HG03378 (cell line): ENCODE measurements around the gene CMTM5.
"Not testable (repeated sequence)": the region's sequence is repeated elsewhere in the genome, so short reads cannot be mapped to it uniquely, and the experiment has no call there.

Experiments used
- ATAC-seq: cut with Tn5 transposase; IDR thresholded peaks from one replicate; pipeline ENCODE4 v1.9.1; 2021; ENCODE audit warnings: mild to moderate bottlenecking, moderate library complexity; ENCODE audit not compliant: unreplicated experiment

CMTM5 gene

DNA sequence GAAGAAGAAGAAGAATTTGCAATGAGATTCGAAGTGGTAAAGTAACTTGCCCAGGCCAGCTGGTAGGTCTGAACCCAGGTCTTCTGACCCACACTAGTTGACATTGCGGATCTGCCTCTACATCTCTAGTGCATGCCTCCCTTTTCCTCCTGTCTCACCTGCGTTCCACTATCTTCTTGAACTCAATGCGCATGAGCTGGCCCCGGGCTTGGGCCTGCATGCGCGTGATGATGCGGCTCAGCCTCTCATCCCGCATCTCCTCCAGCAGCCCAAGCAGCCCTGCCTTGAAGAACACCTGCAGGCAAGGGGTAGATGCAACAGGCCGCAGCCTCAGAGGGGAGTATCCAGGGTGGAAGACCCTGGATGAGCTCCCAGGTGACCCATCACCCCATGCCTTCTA lies 19.3 kb downstream of the CMTM5 start:
- no peak for ATAC-seq

- ATAC-seq: no peak
Measured at GRCh38 chr14:23396781-23397407, 20.0 kb downstream of the CMTM5 start.

DNA sequence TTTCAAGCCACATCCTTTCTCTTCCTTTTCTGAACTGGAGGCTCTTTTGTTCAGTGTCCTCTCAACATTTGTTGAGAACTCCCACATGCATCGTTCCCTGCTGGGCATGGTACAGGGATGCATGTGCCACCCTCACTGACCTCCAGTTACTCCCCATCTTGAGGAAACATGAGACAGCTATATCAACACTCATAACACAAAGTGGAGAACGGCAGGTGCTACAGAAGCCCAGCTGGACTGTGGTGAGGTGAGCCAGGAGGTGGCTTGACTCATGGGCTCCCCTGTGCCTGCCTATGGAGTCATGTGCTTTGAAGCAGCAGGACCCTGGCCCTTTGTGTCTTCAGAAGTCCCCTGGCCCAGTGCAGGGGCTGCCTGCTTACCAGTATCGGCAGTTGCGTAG lies 21.5 kb downstream of the CMTM5 start:
- no peak for ATAC-seq

DNA sequence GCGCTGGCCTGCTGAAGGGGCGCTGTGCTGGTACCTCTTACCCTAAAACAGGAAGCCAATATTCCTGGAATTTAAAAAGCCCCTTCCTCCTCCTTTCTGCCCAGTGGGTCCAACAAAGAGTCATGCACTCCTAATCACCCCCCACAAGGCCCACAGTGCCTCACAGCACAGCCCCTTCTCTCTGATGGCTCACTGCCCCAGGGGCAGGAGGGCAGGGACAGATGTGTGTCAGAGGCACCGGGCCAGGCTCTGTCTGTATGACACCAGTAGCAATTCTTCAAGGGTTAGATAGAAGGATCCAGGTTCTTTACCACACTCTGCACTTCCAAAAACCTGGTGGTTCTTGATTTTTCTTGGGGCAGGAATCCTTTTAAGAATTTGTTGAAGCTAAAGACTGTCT lies 22.3 kb downstream of the CMTM5 start:
- ATAC-seq: no peak

GRCh38 chr14:23399591-23399990 lies 22.7 kb downstream of the CMTM5 start:
- ATAC-seq: no peak

- not testable (repeated sequence) for ATAC-seq
Measured at GRCh38 chr14:23400496-23401149, 23.8 kb downstream of the CMTM5 start.

DNA sequence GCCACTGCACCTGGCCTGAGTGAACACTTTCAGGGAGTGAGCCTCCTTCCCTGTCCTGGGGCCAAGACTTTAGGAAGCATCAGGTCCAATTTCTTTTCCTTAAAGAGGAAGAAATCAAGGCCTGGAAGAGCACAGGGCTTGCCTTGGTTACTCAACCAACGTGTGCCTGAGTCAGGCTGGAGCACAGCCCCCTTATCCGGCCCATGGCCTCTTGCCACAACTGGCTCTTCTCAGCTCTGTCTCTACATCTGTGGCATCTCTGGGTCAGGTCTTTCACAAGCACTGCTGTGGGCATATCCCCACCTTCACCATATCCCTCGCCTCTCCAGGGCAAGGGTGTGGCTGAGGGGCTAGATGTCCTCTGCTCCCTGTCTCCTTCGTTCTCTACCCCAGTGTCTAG lies 24.4 kb downstream of the CMTM5 start:
- ATAC-seq: no peak

DNA sequence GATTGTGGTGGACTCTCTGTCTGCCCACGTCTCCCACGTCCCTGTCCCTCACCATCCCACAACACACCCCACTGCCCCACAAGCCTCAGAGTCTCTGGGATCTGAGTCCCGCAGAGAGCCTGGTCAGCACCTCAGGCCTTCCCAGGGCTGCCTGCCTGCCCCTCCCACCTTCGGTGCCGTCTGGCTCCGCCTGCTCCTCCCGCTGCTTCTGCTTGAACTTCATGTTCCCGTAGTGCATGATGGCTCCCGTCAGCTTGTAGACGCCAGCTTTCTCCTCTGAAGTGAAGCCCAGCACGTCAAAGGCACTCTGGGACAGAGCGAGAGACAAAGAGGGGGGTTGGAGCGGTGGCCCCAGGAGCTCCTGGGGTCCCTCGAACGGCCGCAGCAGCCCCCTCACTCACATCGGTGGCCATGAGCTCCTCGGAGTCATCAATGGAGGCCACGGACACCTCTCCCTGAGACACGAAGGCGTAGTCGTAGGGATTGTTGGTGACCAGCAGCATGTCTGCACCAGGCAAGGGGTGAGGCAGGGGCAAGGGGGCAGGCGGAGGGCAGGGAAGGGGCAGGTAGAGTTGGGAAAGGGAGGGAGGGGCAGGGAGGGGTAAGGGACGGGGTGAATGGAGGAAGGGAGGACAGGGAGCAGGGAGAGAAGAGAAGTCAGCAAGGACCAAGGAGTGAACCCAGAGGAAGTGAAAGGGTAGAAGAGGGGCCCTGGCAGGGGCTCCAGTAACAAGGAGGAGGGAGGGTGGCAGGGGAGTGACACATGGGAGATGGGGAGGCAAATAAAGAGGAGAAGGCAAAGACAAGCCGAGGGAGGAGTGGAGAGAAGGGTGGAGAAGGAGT lies 25.7 kb downstream of the CMTM5 start:
- no peak for ATAC-seq

DNA sequence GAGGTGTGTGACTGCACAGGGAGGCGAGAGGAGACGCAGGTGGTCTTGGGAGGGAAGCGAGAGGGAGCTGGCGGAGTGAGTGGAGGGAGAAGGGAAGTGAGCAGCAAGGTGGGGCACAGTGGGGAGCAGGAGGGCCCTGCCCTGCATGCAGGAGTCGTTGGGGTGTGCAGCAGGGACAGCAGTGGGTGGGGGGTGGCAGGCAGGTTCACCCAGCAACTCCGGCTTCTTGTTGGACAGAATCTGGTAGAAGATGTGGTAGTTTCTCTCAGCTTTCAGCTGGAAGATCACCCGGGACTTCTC lies 26.2 kb downstream of the CMTM5 start:
- no peak for ATAC-seq

- no peak for ATAC-seq
Measured at GRCh38 chr14:23403908-23404307, 27.1 kb downstream of the CMTM5 start.

DNA sequence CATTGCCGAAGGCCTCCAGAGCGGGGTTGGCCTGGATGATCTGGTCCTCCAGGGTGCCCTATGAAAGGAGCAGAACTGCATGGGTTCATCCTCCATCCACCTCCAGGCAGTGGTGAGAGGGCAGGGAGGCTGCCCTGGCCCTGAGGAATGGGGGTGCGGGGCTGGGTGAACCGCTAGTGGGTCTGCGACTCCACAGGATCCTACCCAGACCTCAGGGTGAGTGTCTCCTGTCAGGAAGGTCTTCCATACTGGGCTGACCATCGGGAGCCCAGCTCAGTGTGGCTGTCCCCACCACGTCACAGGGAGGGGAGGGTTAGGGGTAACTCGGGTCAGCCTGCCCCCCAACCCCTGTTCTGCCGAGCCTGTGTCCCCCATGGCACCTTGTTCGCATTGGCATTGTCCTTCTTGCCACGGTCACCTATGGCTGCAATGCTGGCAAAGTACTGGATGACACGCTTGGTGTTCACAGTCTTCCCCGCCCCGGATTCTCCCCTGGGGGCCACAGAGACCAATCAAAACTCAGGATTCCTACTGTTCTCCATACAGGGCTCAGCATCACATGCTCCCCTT lies 27.6 kb downstream of the CMTM5 start:
- ATAC-seq: no peak

DNA sequence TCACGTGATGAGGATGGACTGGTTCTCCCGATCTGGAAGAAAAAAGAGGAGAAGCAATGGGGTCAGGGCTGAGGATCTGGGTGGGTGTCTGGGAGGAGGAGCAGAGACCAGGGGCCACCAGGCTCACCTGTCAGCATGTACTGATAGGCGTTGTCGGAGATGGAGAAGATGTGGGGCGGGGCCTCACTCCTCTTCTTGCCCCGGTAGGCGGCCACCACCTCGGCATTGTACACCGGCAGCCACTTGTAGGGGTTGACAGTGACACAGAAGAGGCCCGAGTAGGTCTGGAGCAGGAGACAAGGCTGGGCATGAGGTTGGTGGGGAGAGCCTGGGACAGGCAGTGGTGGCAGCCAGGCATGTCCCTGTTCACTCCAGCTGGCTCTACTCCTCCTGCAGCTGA lies 28.2 kb downstream of the CMTM5 start:
- ATAC-seq: no peak

DNA sequence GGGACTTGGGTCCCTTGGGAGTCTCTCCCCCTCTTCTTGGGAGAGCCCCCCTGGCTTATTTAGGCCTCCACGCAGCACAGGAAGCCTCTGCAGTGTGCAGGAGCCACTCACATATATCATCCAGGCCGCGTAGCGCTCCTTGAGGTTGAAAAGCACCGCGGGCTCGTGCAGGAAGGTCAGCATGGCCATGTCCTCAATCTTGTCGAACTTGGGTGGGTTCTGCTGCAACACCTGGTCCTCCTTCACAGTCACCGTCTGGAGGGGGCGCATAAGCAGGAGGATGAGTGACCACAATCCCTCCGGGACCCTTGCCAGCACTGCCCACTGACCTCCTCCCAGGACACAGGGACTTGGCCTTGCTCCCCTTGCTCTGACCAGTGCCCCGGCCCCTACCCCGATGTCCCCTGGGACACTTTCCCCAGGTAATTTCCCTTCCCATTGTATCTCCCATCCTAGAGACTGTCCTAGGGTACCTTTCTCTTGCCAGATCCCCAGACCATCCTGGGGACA lies 28.7 kb downstream of the CMTM5 start:
- no peak for ATAC-seq

DNA sequence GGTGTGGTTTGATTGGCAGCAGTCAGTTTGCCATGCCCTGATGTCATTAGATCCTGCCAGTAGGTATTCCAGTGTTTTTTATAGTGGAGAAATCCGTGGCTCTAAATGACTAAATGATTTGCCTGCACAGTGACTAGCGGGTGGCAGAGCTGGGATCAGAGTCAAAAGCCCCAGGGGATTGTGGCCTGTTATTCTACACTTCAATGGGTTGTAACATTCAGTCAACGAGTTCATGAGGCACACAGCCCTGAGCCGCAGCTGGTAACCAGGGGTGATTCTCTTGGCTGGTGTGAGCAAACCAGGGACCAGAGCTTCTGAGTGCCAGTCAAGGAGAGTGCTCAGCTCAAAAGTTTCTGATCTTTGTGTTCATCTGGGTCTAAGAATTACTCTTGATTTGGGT lies 29.4 kb downstream of the CMTM5 start:
- no peak for ATAC-seq

GRCh38 chr14:23406725-23407355 lies 30.0 kb downstream of the CMTM5 start:
- ATAC-seq: no peak

GRCh38 chr14:23407516-23408306 lies 30.9 kb downstream of the CMTM5 start, which contains the start of gene MYH6:
Gene MYH6, minus strand, starts transcription at chr14:23408273. Its CDS starts 1,050 bp downstream, at chr14:23407223.
- no peak for ATAC-seq

GRCh38 chr14:23408307-23408630 lies 31.4 kb downstream of the CMTM5 start:
- ATAC-seq: no peak

- no peak for ATAC-seq
Measured at GRCh38 chr14:23409475-23409874, 32.6 kb downstream of the CMTM5 start.

DNA sequence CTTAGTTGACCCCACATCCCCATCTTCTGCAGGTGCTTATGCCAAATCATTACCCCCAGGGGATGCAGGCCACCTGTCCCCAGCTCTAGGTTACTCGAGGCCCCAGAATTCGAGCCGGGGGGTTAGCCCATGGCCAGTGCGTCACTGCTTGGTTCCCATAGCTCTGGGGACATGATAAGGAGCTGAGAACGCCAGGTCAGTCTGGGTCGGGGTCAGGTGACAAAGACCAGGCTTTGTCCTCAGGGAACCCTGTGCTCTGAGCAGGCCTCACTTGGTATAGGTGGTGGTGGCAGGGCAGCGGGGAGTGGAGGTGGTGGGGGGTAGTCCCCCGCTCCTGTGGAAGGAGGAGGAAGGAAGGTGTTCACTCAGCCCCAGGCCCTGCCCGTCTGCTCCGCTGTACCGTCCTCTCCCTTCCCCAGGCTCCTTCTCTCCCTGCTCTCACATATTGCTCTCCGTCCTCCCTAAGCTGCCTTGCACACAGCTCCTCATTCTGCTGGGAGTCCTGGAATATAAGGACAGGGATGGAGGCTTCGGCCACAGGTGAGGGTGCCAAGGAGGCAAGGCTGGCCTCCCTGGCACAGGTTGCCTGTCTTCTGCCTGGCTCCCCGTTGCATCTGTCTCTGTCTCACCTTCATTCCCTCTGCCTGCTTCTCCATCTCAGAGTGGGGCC lies 33.3 kb downstream of the CMTM5 start:
- no peak for ATAC-seq
